H9 (cell line): ENCODE results near the gene GLT8D1. TPM values are rescaled to one million over a fixed set of nuclear protein-coding genes. Genes with fewer than 3 reads are reported as not detected.

Experiments
- DNase-seq: peaks from one replicate; pipeline ENCODE4 v3.0.0-alpha.2; 2017
- H2AFZ ChIP-seq: one replicate; pipeline ENCODE4 v1.6.1; 2013; ENCODE audit warnings: mild to moderate bottlenecking, low read length, control low read depth, moderate library complexity
- H2AK5ac ChIP-seq: 2 replicates; pipeline ENCODE4 v1.6.1; 2013; ENCODE audit warnings: low read length, control low read depth, mixed read lengths; ENCODE audit not compliant: insufficient read length
- H2BK120ac ChIP-seq: one replicate; pipeline ENCODE4 v1.6.1; 2013; ENCODE audit warnings: low read depth, mild to moderate bottlenecking, low read length, control low read depth, inconsistent platforms; ENCODE audit not compliant: poor library complexity, severe bottlenecking
- H2BK12ac ChIP-seq: 2 replicates; pipeline ENCODE4 v1.6.1; 2013; ENCODE audit warnings: low read length, control low read depth, mixed read lengths, low read depth; ENCODE audit not compliant: insufficient read length
- H2BK15ac ChIP-seq: 2 replicates; pipeline ENCODE4 v1.6.1; 2013; ENCODE audit warnings: low read depth, low read length, control low read depth
- H2BK20ac ChIP-seq: one replicate; pipeline ENCODE4 v1.6.1; 2013; ENCODE audit warnings: low read depth, mild to moderate bottlenecking, low read length, control low read depth, inconsistent platforms; ENCODE audit not compliant: poor library complexity, severe bottlenecking
- H2BK5ac ChIP-seq: 2 replicates; pipeline ENCODE4 v1.6.1; 2013; ENCODE audit warnings: low read length, control low read depth, mixed read lengths; ENCODE audit not compliant: insufficient read length
- H3K14ac ChIP-seq: 2 replicates; pipeline ENCODE4 v1.6.1; 2013; ENCODE audit warnings: low read length, control low read depth; ENCODE audit not compliant: insufficient read depth
- H3K18ac ChIP-seq: 2 replicates; pipeline ENCODE4 v1.6.1; 2013; ENCODE audit warnings: low read depth, mild to moderate bottlenecking, mixed read lengths, low read length, control low read depth; ENCODE audit not compliant: insufficient read length
- H3K23ac ChIP-seq: 2 replicates; pipeline ENCODE4 v1.6.1; 2013; ENCODE audit warnings: low read length, control low read depth, mixed read lengths, low read depth; ENCODE audit not compliant: insufficient read length
- H3K23me2 ChIP-seq: 2 replicates; pipeline ENCODE4 v1.6.1; 2013; ENCODE audit warnings: low read depth, mild to moderate bottlenecking, mixed read lengths, low read length, control low read depth; ENCODE audit not compliant: insufficient read length, poor library complexity, severe bottlenecking
- H3K27ac ChIP-seq: 2 replicates; pipeline ENCODE4 v1.5.1; 2013; ENCODE audit warnings: low read length, control low read depth, mixed read lengths, low read depth; ENCODE audit not compliant: insufficient read length
- H3K27me3 ChIP-seq: 2 replicates; pipeline ENCODE4 v1.6.1; 2013; ENCODE audit warnings: low read length, control low read depth, inconsistent platforms; ENCODE audit not compliant: insufficient read depth
- H3K4ac ChIP-seq: 2 replicates; pipeline ENCODE4 v1.6.1; 2013; ENCODE audit warnings: low read depth, mild to moderate bottlenecking, control low read depth, inconsistent platforms, low read length, moderate library complexity
- H3K4me1 ChIP-seq: 2 replicates; pipeline ENCODE4 v1.6.1; 2013; ENCODE audit warnings: low read length, control low read depth, inconsistent platforms; ENCODE audit not compliant: insufficient read depth
- H3K4me2 ChIP-seq: 2 replicates; pipeline ENCODE4 v1.6.1; 2013; ENCODE audit warnings: low read length, control low read depth, mixed read lengths; ENCODE audit not compliant: insufficient read length, insufficient read depth
- H3K56ac ChIP-seq: 2 replicates; pipeline ENCODE4 v1.6.1; 2013; ENCODE audit warnings: low read depth, mild to moderate bottlenecking, mixed read lengths, low read length, control low read depth; ENCODE audit not compliant: insufficient read length
- H3K79me1 ChIP-seq: 2 replicates; pipeline ENCODE4 v1.6.1; 2013; ENCODE audit warnings: low read depth, mild to moderate bottlenecking, moderate library complexity, low read length, control low read depth, inconsistent platforms; ENCODE audit not compliant: insufficient read depth, poor library complexity, severe bottlenecking
- H3K79me2 ChIP-seq: 2 replicates; pipeline ENCODE4 v1.6.1; 2013; ENCODE audit warnings: low read length, control low read depth, inconsistent platforms; ENCODE audit not compliant: insufficient read depth
- H3K9ac ChIP-seq: 2 replicates; pipeline ENCODE4 v1.6.1; 2013; ENCODE audit warnings: low read length, control low read depth, mixed read lengths; ENCODE audit not compliant: insufficient read length; ENCODE audit errors: extremely low read depth
- H3K9me3 ChIP-seq: one replicate; pipeline ENCODE4 v1.6.1; 2013; ENCODE audit warnings: low read depth, low read length, inconsistent platforms; ENCODE audit not compliant: control insufficient read depth
- H3T11ph ChIP-seq: one replicate; pipeline ENCODE4 v1.6.1; 2013; ENCODE audit warnings: mild to moderate bottlenecking, low read length, control low read depth, inconsistent platforms
- H4K20me1 ChIP-seq: one replicate; pipeline ENCODE4 v1.6.1; 2013; ENCODE audit not compliant: control insufficient read depth, insufficient read length, insufficient read depth
- H4K5ac ChIP-seq: 2 replicates; pipeline ENCODE4 v1.6.1; 2013; ENCODE audit warnings: low read depth, mild to moderate bottlenecking, mixed read lengths, low read length, control low read depth; ENCODE audit not compliant: insufficient read length
- H4K8ac ChIP-seq: replicated peaks from 2 replicates; pipeline ENCODE4 v1.6.1; 2013; ENCODE audit warnings: low read length, control low read depth, mixed read lengths, low read depth; ENCODE audit not compliant: insufficient read length
- H4K91ac ChIP-seq: 2 replicates; pipeline ENCODE4 v1.6.1; 2013; ENCODE audit warnings: low read depth, mild to moderate bottlenecking, moderate library complexity, mixed read lengths, low read length, control low read depth; ENCODE audit not compliant: insufficient read length
- H3K27ac Mint-ChIP-seq, 3 experiments: 2 replicates in 2 of 3; 3 replicates in 1 of 3; pipeline ENCODE4 v1.8.0; 2020 to 2021; ENCODE audit warnings: mixed read lengths in 3 of 3, mild to moderate bottlenecking in 1 of 3, moderate library complexity in 1 of 3
- H3K27me3 Mint-ChIP-seq: 2 replicates; pipeline ENCODE4 v1.8.0; 2021; ENCODE audit warnings: low read depth, mild to moderate bottlenecking, moderate library complexity, mixed read lengths
- H3K36me3 Mint-ChIP-seq, 3 experiments: 2 replicates in 2 of 3; 3 replicates in 1 of 3; pipeline ENCODE4 v1.8.0; 2020 to 2021; ENCODE audit warnings: low read depth in 3 of 3, mixed read lengths in 3 of 3; ENCODE audit not compliant: insufficient read depth in 1 of 3
- H3K4me1 Mint-ChIP-seq, 2 experiments: 2 replicates each; pipeline ENCODE4 v1.8.0; 2020; ENCODE audit warnings: mixed read lengths in 2 of 2
- H3K4me3 Mint-ChIP-seq, 2 experiments: 2 replicates in 1 of 2; 3 replicates in 1 of 2; pipeline ENCODE4 v1.8.0; 2020 to 2021; ENCODE audit warnings: mild to moderate bottlenecking in 2 of 2, mixed read lengths in 2 of 2, moderate library complexity in 1 of 2
- H3K9me3 Mint-ChIP-seq, 2 experiments: 2 replicates in 1 of 2; 3 replicates in 1 of 2; pipeline ENCODE4 v1.8.0; 2020; ENCODE audit warnings: mild to moderate bottlenecking in 2 of 2, mixed read lengths in 2 of 2, moderate library complexity in 1 of 2
- CTCF ChIP-seq: fragments of 200-600 bp; sonication (generic); conservative IDR thresholded peaks from 3 replicates; pipeline ENCODE4 v1.8.0; 2021; ENCODE audit warnings: antibody characterized with exemption, mild to moderate bottlenecking
- WGBS: extraction: QIAGEN DNeasy Blood & Tissue Kit; methylation state at CpG from one replicate; pipeline ENCODE4 v1.1.7; 2013; ENCODE audit warnings: missing lambda C conversion rate, low lambda C conversion rate, mixed read lengths; ENCODE audit not compliant: insufficient read length; ENCODE audit errors: extremely low coverage; 5-methylcytosine and 5-hydroxymethylcytosine counted together
- total RNA-seq: library from RNA; stranded (reverse); gene quantifications from 2 replicates; pipeline ENCODE4 v1.2.1, GENCODE V29; 2021

Gene GLT8D1
- total RNA-seq, 1 experiment from 2014 or later, result 39.3 TPM

GRCh38 chr3:52707585-52707984, 2.0 kb upstream of the GLT8D1 start:
- no peak for TF ChIP-seq CTCF
- no peak overlapping the region for H3T11ph ChIP-seq
- no peak overlapping the region for H2AFZ ChIP-seq
- H3K23ac ChIP-seq, result no peak overlapping the region
- WGBS, result no CpG with 5 or more reads among the region's 4 CpGs
- no peak overlapping the region for H3K27ac ChIP-seq
- Mint-ChIP-seq H3K9me3 (no peaks in the 10 kb centered on the region; a peak in 1 of 5 replicates), H3K36me3 (peaks cover 9 to 22% (median 20%) of the 10 kb centered on the region in 3 experiments; a peak in 6 of 7 replicates), H3K4me3 (peak overlapping the region; percentile 70 to 96), H3K27ac (no peak overlapping the region), H3K4me1 (peaks cover 15% of the 10 kb centered on the region in 2 experiments), H3K27me3 (no peaks in the 10 kb centered on the region)
- no peaks in the 10 kb centered on the region; the same call in 1 of the 2 replicates for H3K4me1 ChIP-seq
- H2BK15ac ChIP-seq, result no peak overlapping the region
- H3K9ac ChIP-seq, result no peak overlapping the region
- H3K27me3 ChIP-seq, result no peaks in the 10 kb centered on the region
- no peak overlapping the region for H2AK5ac ChIP-seq
- no peak overlapping the region for H2BK5ac ChIP-seq
- H3K18ac ChIP-seq, result no peak overlapping the region
- H3K4me2 ChIP-seq, result peak overlapping the region; percentile 87
- H3K56ac ChIP-seq, result no peak overlapping the region
- H3K14ac ChIP-seq, result no peak overlapping the region
- no peak overlapping the region for H4K8ac ChIP-seq
- no peak overlapping the region for H2BK120ac ChIP-seq
- no peak overlapping the region for H4K5ac ChIP-seq
- no peak overlapping the region for H2BK12ac ChIP-seq
- H3K23me2 ChIP-seq, result peaks cover 12% of the 10 kb centered on the region
- no peak overlapping the region for H3K4ac ChIP-seq
- H4K91ac ChIP-seq, result no peak overlapping the region
- H3K79me1 ChIP-seq, result no peaks in the 10 kb centered on the region
- no peaks in the 10 kb centered on the region for H4K20me1 ChIP-seq
- DNase-seq, result no peak
- no peak overlapping the region for H2BK20ac ChIP-seq
- H3K79me2 ChIP-seq, result peaks cover 3% of the 10 kb centered on the region; the same call in 1 of the 2 replicates
- H3K9me3 ChIP-seq, result no peaks in the 10 kb centered on the region
